ENCODE results near the gene POLE.

POLE gene

DNA sequence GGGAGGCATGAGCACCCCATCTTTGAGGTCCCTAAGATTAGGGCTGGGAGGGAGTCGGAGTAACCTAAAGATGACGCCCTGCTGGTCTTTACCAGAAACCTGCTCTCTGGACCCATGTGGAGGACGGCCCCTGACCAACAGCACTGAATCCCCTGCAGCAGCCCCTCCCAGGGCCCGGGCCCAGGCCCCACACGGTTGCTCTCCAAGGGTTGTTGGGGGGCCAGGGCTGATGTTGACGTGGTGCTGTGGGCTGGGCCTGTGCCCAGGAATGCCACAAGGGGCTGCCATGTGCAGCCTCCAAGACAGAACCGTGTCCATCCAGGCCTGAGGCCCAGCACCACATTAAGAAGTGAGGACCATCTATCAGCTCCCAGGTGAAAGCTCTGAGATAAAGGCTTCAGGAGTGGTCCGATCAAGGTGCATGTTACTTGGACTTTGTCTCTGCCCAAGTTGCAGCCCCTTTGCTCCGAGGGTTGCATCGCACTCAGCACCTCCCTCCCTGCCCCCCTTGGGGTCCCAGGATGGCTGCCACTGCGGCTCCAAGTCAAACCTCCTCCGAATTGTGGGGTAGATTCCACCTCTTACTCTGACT, 106.3 kb downstream of the POLE start:
- no peak for TF ChIP-seq FOXM1 (IDR thresholded peaks at IDR 0.05; ENCODE audit: borderline replicate concordance, low read depth)
- no peak for TF ChIP-seq EGR1 (IDR thresholded peaks at IDR 0.05)
- TF ChIP-seq TAF1 (IDR thresholded peaks at IDR 0.05; ENCODE audit: low read depth), result no peak
- TF ChIP-seq, protein P1, sequence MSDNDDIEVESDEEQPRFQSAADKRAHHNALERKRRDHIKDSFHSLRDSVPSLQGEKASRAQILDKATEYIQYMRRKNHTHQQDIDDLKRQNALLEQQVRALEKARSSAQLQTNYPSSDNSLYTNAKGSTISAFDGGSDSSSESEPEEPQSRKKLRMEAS (IDR thresholded peaks at IDR 0.05), result no peak
- no peak for TF ChIP-seq EP300 (IDR thresholded peaks at IDR 0.05; ENCODE audit: borderline replicate concordance)
- no peak for TF ChIP-seq RAD21 (IDR thresholded peaks at IDR 0.05; ENCODE audit: low read depth)
- TF ChIP-seq ZBTB7A (IDR thresholded peaks at IDR 0.05; ENCODE audit: low read depth), result no peak
- TF ChIP-seq NFIC (IDR thresholded peaks at IDR 0.05), result no peak
- TF ChIP-seq CEBPB (IDR thresholded peaks at IDR 0.05), result no peak
- no peak for TF ChIP-seq TEAD4 (IDR thresholded peaks at IDR 0.05)
- TF ChIP-seq TCF12 (IDR thresholded peaks at IDR 0.05; ENCODE audit: low read depth), result no peak
- TF ChIP-seq, protein P2, sequence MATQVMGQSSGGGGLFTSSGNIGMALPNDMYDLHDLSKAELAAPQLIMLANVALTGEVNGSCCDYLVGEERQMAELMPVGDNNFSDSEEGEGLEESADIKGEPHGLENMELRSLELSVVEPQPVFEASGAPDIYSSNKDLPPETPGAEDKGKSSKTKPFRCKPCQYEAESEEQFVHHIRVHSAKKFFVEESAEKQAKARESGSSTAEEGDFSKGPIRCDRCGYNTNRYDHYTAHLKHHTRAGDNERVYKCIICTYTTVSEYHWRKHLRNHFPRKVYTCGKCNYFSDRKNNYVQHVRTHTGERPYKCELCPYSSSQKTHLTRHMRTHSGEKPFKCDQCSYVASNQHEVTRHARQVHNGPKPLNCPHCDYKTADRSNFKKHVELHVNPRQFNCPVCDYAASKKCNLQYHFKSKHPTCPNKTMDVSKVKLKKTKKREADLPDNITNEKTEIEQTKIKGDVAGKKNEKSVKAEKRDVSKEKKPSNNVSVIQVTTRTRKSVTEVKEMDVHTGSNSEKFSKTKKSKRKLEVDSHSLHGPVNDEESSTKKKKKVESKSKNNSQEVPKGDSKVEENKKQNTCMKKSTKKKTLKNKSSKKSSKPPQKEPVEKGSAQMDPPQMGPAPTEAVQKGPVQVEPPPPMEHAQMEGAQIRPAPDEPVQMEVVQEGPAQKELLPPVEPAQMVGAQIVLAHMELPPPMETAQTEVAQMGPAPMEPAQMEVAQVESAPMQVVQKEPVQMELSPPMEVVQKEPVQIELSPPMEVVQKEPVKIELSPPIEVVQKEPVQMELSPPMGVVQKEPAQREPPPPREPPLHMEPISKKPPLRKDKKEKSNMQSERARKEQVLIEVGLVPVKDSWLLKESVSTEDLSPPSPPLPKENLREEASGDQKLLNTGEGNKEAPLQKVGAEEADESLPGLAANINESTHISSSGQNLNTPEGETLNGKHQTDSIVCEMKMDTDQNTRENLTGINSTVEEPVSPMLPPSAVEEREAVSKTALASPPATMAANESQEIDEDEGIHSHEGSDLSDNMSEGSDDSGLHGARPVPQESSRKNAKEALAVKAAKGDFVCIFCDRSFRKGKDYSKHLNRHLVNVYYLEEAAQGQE (IDR thresholded peaks at IDR 0.05; ENCODE audit: low read depth), result no peak
- no peak for TF ChIP-seq YY1 (IDR thresholded peaks at IDR 0.05; ENCODE audit: low read depth)
- no peak for TF ChIP-seq CREB1 (IDR thresholded peaks at IDR 0.05; ENCODE audit: low read depth)
- TF ChIP-seq, protein P3, sequence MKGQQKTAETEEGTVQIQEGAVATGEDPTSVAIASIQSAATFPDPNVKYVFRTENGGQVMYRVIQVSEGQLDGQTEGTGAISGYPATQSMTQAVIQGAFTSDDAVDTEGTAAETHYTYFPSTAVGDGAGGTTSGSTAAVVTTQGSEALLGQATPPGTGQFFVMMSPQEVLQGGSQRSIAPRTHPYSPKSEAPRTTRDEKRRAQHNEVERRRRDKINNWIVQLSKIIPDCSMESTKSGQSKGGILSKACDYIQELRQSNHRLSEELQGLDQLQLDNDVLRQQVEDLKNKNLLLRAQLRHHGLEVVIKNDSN (IDR thresholded peaks at IDR 0.05), result no peak

DNA sequence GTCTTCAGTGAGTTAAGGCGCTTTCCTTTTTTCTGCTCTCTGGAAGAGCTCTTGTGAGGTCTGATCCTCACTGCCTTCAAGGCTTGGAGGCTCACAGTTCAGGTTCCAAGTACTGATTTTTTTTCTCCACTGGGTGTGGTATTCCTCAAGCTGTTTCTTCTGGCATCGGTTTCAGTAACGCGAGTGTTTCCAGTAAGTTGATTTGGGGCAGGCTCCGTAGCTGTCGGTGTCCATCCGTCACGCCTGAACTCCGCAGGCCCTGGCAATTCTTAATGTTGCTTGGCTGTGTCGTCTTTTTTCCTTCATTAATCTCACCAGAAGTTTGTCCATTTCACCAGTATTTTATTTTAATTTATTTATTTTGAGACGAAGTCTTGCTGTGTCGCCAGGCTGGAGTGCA, 107.4 kb downstream of the POLE start:
- TF ChIP-seq, protein P1 (IDR thresholded peaks at IDR 0.05), result no peak
- TF ChIP-seq TCF12 (IDR thresholded peaks at IDR 0.05; ENCODE audit: low read depth) (no peak), ZBTB7A (IDR thresholded peaks at IDR 0.05; ENCODE audit: low read depth) (no peak), TAF1 (IDR thresholded peaks at IDR 0.05; ENCODE audit: low read depth) (no peak), CREB1 (IDR thresholded peaks at IDR 0.05; ENCODE audit: low read depth) (no peak), EP300 (IDR thresholded peaks at IDR 0.05; ENCODE audit: borderline replicate concordance) (no peak), YY1 (IDR thresholded peaks at IDR 0.05; ENCODE audit: low read depth) (no peak), RAD21 (IDR thresholded peaks at IDR 0.05; ENCODE audit: low read depth) (no peak), EGR1 (IDR thresholded peaks at IDR 0.05) (no peak), CEBPB (IDR thresholded peaks at IDR 0.05) (no peak), NFIC (IDR thresholded peaks at IDR 0.05) (no peak), FOXM1 (IDR thresholded peaks at IDR 0.05; ENCODE audit: borderline replicate concordance, low read depth) (no peak), TEAD4 (IDR thresholded peaks at IDR 0.05) (no peak)
- TF ChIP-seq, protein P3 (IDR thresholded peaks at IDR 0.05), result no peak
- TF ChIP-seq, protein P2 (IDR thresholded peaks at IDR 0.05; ENCODE audit: low read depth), result no peak

DNA sequence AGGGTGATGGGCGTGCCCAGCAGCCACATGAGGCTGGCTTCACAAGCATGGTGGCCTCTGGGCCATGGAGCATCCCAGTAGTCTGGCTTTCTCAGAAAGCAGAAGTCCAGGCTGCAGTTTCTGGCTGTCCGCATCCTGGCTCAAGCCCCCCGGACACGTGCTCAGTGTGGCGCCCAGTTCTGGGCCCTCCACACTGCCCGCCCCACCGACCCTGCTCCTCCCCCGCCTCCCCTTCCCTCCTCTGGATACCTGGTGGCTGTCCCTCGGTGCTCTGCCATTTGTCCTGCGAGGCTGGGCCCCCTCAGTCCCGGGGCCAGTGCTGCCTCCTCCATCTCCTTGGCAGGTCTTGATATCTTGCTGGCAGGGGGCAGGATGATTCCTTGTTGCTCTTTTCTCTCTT, 108.3 kb downstream of the POLE start:
- TF ChIP-seq TEAD4 (IDR thresholded peaks at IDR 0.05) (no peak), FOXM1 (IDR thresholded peaks at IDR 0.05; ENCODE audit: borderline replicate concordance, low read depth) (no peak), EP300 (IDR thresholded peaks at IDR 0.05; ENCODE audit: borderline replicate concordance) (no peak), YY1 (IDR thresholded peaks at IDR 0.05; ENCODE audit: low read depth) (no peak), TAF1 (IDR thresholded peaks at IDR 0.05; ENCODE audit: low read depth) (no peak), CREB1 (IDR thresholded peaks at IDR 0.05; ENCODE audit: low read depth) (no peak), NFIC (IDR thresholded peaks at IDR 0.05) (no peak), EGR1 (IDR thresholded peaks at IDR 0.05) (no peak), TCF12 (IDR thresholded peaks at IDR 0.05; ENCODE audit: low read depth) (no peak), RAD21 (IDR thresholded peaks at IDR 0.05; ENCODE audit: low read depth) (no peak), ZBTB7A (IDR thresholded peaks at IDR 0.05; ENCODE audit: low read depth) (no peak), CEBPB (IDR thresholded peaks at IDR 0.05) (no peak)
- TF ChIP-seq, protein P2 (IDR thresholded peaks at IDR 0.05; ENCODE audit: low read depth), result no peak
- TF ChIP-seq, protein P3 (IDR thresholded peaks at IDR 0.05), result no peak
- TF ChIP-seq, protein P1 (IDR thresholded peaks at IDR 0.05), result no peak

Measured in Ishikawa (cell line).